Breast epithelium (tissue), 4 donors: Measurements from ENCODE around the gene C1QTNF9. TPM values are rescaled to one million over a fixed set of nuclear protein-coding genes. Genes with fewer than 3 reads are reported as not detected.

Source experiments
- DNase-seq, 2 donors: peaks; one replicate each; pipeline ENCODE4 v3.0.0-alpha.2; 2019; ENCODE audit warnings: low spot score in 2 of 2
- H3K27ac ChIP-seq, 2 donors: fragments of 200-600 bp; sonication (generic) in 1 of 2; one replicate each; pipeline ENCODE4 v1.5.1; 2016 to 2019; ENCODE audit warnings: mild to moderate bottlenecking in 1 of 2
- H3K27me3 ChIP-seq, 2 donors: fragments of 200-600 bp; sonication (generic) in 1 of 2; one replicate each; pipeline versions ENCODE4 v1.5.1 to v1.6.0; 2017 to 2019; ENCODE audit warnings: control low read depth in 1 of 2, mild to moderate bottlenecking in 1 of 2
- H3K36me3 ChIP-seq: fragments of 200-600 bp; one replicate; pipeline ENCODE4 v1.5.1; 2019
- H3K4me1 ChIP-seq, 2 donors: fragments of 200-600 bp; sonication (generic); one replicate each; pipeline ENCODE4 v1.5.1; 2016 to 2019; ENCODE audit warnings: control low read depth in 1 of 2
- H3K4me3 ChIP-seq, 3 donors: fragments of 200-600 bp; sonication (generic); 1 replicate in 2 of 3; 2 replicates in 1 of 3; pipeline ENCODE4 v1.5.1; 2016 to 2019; ENCODE audit warnings: mild to moderate bottlenecking in 3 of 3, moderate library complexity in 2 of 3
- H3K9me3 ChIP-seq, 2 donors: fragments of 200-600 bp; sonication (generic) in 1 of 2; one replicate each; pipeline ENCODE4 v1.5.1; 2016 to 2019; ENCODE audit warnings: control low read depth in 1 of 2
- CTCF ChIP-seq, 3 donors: fragments of 450-650 bp; IDR thresholded peaks; one replicate each; pipeline ENCODE4 v1.5.1; 2016 to 2017; ENCODE audit warnings: antibody characterized with exemption in 3 of 3, mild to moderate bottlenecking in 3 of 3, moderate library complexity in 3 of 3
- POLR2A ChIP-seq: fragments of 450-650 bp; IDR thresholded peaks from one replicate; pipeline ENCODE4 v1.6.1; 2016; ENCODE audit warnings: antibody characterized with exemption, mild to moderate bottlenecking, moderate library complexity
- POLR2AphosphoS5 ChIP-seq, 3 donors: sonication (generic); formaldehyde crosslinking; IDR thresholded peaks; one replicate each; pipeline ENCODE4 v1.6.1; 2017; ENCODE audit warnings: antibody characterized with exemption in 3 of 3
- intact Hi-C: fragments of 100-400 bp; cut with DNase I; formaldehyde crosslinking; loops from one replicate; pipeline ENCODE4 v1.15.1; 2023; ENCODE audit warnings: low total_unique reads
- total RNA-seq, 3 donors: library from RNA; depleted of rRNA; stranded (reverse); fragments of >200 nt; gene quantifications; one replicate each; pipeline ENCODE4 v1.1.0, GENCODE V29; 2016

The C1QTNF9 gene
- total RNA-seq, 3 donors from 2014 or later, result 0.15 to 0.64 TPM; not detected in 1

- no peak for DNase-seq
- no peaks in the 10 kb centered on the region for H3K9me3 ChIP-seq
- H3K4me1 ChIP-seq, result no peaks in the 10 kb centered on the region
- intact Hi-C loops, result no loop called here
- no peak overlapping the region for H3K27ac ChIP-seq
- H3K4me3 ChIP-seq, result no peak overlapping the region
- TF ChIP-seq POLR2A, result no peak
- TF ChIP-seq POLR2AphosphoS5 (IDR thresholded peaks at IDR 0.05), result no peak
- TF ChIP-seq CTCF (IDR thresholded peaks at IDR 0.05), result no peak
- H3K36me3 ChIP-seq, result peaks cover 5% of the 10 kb centered on the region
- H3K27me3 ChIP-seq, result no peaks in the 10 kb centered on the region
These were observed 7.5 kb upstream of the C1QTNF9 start for GRCh38 chr13:24301911-24302310.

GRCh38 chr13:24304620-24305019, 4.8 kb upstream of the C1QTNF9 start:
- intact Hi-C loops, result no loop called here
- no peak for TF ChIP-seq CTCF (IDR thresholded peaks at IDR 0.05)
- no peak for TF ChIP-seq POLR2AphosphoS5 (IDR thresholded peaks at IDR 0.05)
- no peak for TF ChIP-seq POLR2A
- Histone ChIP-seq H3K4me3 (no peak overlapping the region), H3K27me3 (no peaks in the 10 kb centered on the region), H3K36me3 (no peaks in the 10 kb centered on the region), H3K9me3 (no peaks in the 10 kb centered on the region), H3K4me1 (no peaks in the 10 kb centered on the region), H3K27ac (no peak overlapping the region)
- no peak for DNase-seq

- H3K36me3 ChIP-seq, result no peaks in the 10 kb centered on the region
- DNase-seq, result no peak
- no peak overlapping the region for H3K27ac ChIP-seq
- TF ChIP-seq POLR2AphosphoS5 (IDR thresholded peaks at IDR 0.05), result no peak
- no peak for TF ChIP-seq POLR2A
- no peak for TF ChIP-seq CTCF (IDR thresholded peaks at IDR 0.05)
- no peaks in the 10 kb centered on the region for H3K27me3 ChIP-seq
- no peak overlapping the region for H3K4me3 ChIP-seq
- intact Hi-C loops, result no loop called here
- no peaks in the 10 kb centered on the region for H3K4me1 ChIP-seq
- H3K9me3 ChIP-seq, result no peaks in the 10 kb centered on the region
These were observed 2.7 kb upstream of the C1QTNF9 start for GRCh38 chr13:24306632-24307031.

- TF ChIP-seq POLR2AphosphoS5 (IDR thresholded peaks at IDR 0.05), result no peak
- intact Hi-C loops, result no loop called here
- no peaks in the 10 kb centered on the region for H3K36me3 ChIP-seq
- no peak overlapping the region for H3K4me3 ChIP-seq
- H3K27me3 ChIP-seq, result no peaks in the 10 kb centered on the region
- no peaks in the 10 kb centered on the region for H3K4me1 ChIP-seq
- H3K9me3 ChIP-seq, result no peaks in the 10 kb centered on the region
- no peak for DNase-seq
- H3K27ac ChIP-seq, result peak overlapping the region in 1 of 2 donors; percentile 16
These were observed 1.9 kb upstream of the C1QTNF9 start for GRCh38 chr13:24307211-24308067.

- TF ChIP-seq CTCF (IDR thresholded peaks at IDR 0.05), result no peak
- no peak for TF ChIP-seq POLR2A
- no peak for TF ChIP-seq POLR2AphosphoS5 (IDR thresholded peaks at IDR 0.05)
- H3K4me3 ChIP-seq, result no peak overlapping the region
- no peaks in the 10 kb centered on the region for H3K36me3 ChIP-seq
- no peaks in the 10 kb centered on the region for H3K9me3 ChIP-seq
- H3K27ac ChIP-seq, result peak overlapping the region in 1 of 2 donors; percentile 9
- no peaks in the 10 kb centered on the region for H3K27me3 ChIP-seq
- no peaks in the 10 kb centered on the region for H3K4me1 ChIP-seq
- intact Hi-C loops, result no loop called here
- no peak for DNase-seq
These were observed 1.3 kb upstream of the C1QTNF9 start for GRCh38 chr13:24308068-24308445.
